Liver (tissue), 3 donors: ENCODE results near the gene KCNQ4.

Experiments
- HNF4G ChIP-seq: IDR thresholded peaks from 2 replicates; pipeline ENCODE4 v1.6.1; 2016; ENCODE audit warnings: antibody characterized with exemption
- REST ChIP-seq: IDR thresholded peaks from 2 replicates; pipeline ENCODE4 v1.6.1; 2016; ENCODE audit warnings: antibody characterized with exemption, mild to moderate bottlenecking
- TF ChIP-seq, protein P1 (sequence below): fragments of 150-350 bp; IDR thresholded peaks from 2 replicates; pipeline ENCODE4 v1.5.1; 2017; ENCODE audit warnings: improper control_type of control experiment, low read depth, low read length; ENCODE audit not compliant: missing input control
- donor health status: healthy.
- donor health status: healthy.

- no peak for TF ChIP-seq HNF4G
- TF ChIP-seq, protein P1, sequence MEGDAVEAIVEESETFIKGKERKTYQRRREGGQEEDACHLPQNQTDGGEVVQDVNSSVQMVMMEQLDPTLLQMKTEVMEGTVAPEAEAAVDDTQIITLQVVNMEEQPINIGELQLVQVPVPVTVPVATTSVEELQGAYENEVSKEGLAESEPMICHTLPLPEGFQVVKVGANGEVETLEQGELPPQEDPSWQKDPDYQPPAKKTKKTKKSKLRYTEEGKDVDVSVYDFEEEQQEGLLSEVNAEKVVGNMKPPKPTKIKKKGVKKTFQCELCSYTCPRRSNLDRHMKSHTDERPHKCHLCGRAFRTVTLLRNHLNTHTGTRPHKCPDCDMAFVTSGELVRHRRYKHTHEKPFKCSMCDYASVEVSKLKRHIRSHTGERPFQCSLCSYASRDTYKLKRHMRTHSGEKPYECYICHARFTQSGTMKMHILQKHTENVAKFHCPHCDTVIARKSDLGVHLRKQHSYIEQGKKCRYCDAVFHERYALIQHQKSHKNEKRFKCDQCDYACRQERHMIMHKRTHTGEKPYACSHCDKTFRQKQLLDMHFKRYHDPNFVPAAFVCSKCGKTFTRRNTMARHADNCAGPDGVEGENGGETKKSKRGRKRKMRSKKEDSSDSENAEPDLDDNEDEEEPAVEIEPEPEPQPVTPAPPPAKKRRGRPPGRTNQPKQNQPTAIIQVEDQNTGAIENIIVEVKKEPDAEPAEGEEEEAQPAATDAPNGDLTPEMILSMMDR = no peak
- no peak for TF ChIP-seq REST
These were observed 72.5 kb downstream of the KCNQ4 start for GRCh38 chr1:40856116-40856515.
